Smooth muscle cell (in vitro differentiated cells): ENCODE data around the gene GCAT. TPM values are rescaled to one million over a fixed set of nuclear protein-coding genes. Genes with fewer than 3 reads are reported as not detected.

Experiments
- DNase-seq: peaks from one replicate; lab custom pipeline; 2025; ENCODE audit not compliant: unreplicated experiment; lab: John Stamatoyannopoulos, UW
- H2AFZ ChIP-seq: fragments of 200-600 bp; sonication (generic); 2 replicates; pipeline ENCODE4 v1.6.0; 2016; ENCODE audit warnings: antibody characterized with exemption, low read depth, mild to moderate bottlenecking
- H3F3A ChIP-seq: fragments of 200-600 bp; sonication (generic); 2 replicates; pipeline ENCODE4 v1.6.0; 2017; ENCODE audit warnings: antibody characterized with exemption, low read depth
- H3K27ac ChIP-seq: fragments of 200-600 bp; sonication (generic); 2 replicates; pipeline ENCODE4 v1.5.1; 2016; ENCODE audit warnings: low read depth, mild to moderate bottlenecking
- H3K27me3 ChIP-seq: fragments of 200-600 bp; sonication (generic); 2 replicates; pipeline ENCODE4 v1.6.1; 2016; ENCODE audit warnings: low read depth, mild to moderate bottlenecking
- H3K36me3 ChIP-seq: fragments of 200-600 bp; sonication (generic); 2 replicates; pipeline ENCODE4 v1.5.1; 2016; ENCODE audit warnings: low read depth
- H3K4me1 ChIP-seq: fragments of 200-600 bp; sonication (generic); 2 replicates; pipeline ENCODE4 v1.5.1; 2016; ENCODE audit warnings: low read depth
- H3K4me2 ChIP-seq: fragments of 200-600 bp; sonication (generic); 2 replicates; pipeline ENCODE4 v1.6.0; 2016; ENCODE audit warnings: mild to moderate bottlenecking
- H3K4me3 ChIP-seq: fragments of 200-600 bp; sonication (generic); 2 replicates; pipeline ENCODE4 v1.5.1; 2016; ENCODE audit warnings: mild to moderate bottlenecking
- H3K79me2 ChIP-seq: fragments of 200-600 bp; sonication (generic); 2 replicates; pipeline ENCODE4 v1.6.0; 2016; ENCODE audit warnings: low read depth, mild to moderate bottlenecking
- H3K9ac ChIP-seq: fragments of 200-600 bp; sonication (generic); 2 replicates; pipeline ENCODE4 v1.6.0; 2016; ENCODE audit warnings: low read depth
- H3K9me3 ChIP-seq: fragments of 200-600 bp; sonication (generic); replicated peaks from 2 replicates; pipeline ENCODE4 v1.5.1; 2016; ENCODE audit warnings: low read depth
- H4K20me1 ChIP-seq: fragments of 200-600 bp; sonication (generic); 2 replicates; pipeline ENCODE4 v1.6.0; 2016; ENCODE audit warnings: low read depth
- CTCF ChIP-seq: fragments of 200-600 bp; sonication (generic); IDR thresholded peaks from 2 replicates; pipeline ENCODE4 v1.5.1; 2017; ENCODE audit warnings: borderline replicate concordance, mild to moderate bottlenecking, antibody characterized with exemption; ENCODE audit not compliant: insufficient read depth, poor library complexity, severe bottlenecking
- WGBS: methylation state at CpG from one replicate; pipeline ENCODE4 v1.1.7; 2016; ENCODE audit warnings: low lambda C conversion rate; 5-methylcytosine and 5-hydroxymethylcytosine counted together
- polyA plus RNA-seq: library from polyadenylated mRNA; unstranded; fragments of >200 nt; fragmentation: Nextera tagmentation; extraction: Ambion mirVana; gene quantifications from 2 replicates; pipeline ENCODE4 v1.2.1, GENCODE V29; 2016
- total RNA-seq: library from RNA; depleted of rRNA; stranded (reverse); fragments of >200 nt; gene quantifications from 2 replicates; pipeline ENCODE4 v1.2.3, GENCODE V29; 2014

GCAT gene
- total and polyA plus RNA-seq, 2 experiments from 2014 or later, result 13.5 to 30.6 TPM

- 95% methylated on average over 3 of the region's 3 CpGs for WGBS
- Histone ChIP-seq H3K4me2 (no peak overlapping the region), H3K4me3 (no peak overlapping the region), H3K9ac (no peak overlapping the region), H3K27ac (no peak overlapping the region), H2AFZ (no peak overlapping the region), H3K4me1 (no peaks in the 10 kb centered on the region), H3K9me3 (no peaks in the 10 kb centered on the region), H3K36me3 (peaks cover 7% of the 10 kb centered on the region), H3K79me2 (no peaks in the 10 kb centered on the region), H3K27me3 (no peaks in the 10 kb centered on the region), H3F3A (no peaks in the 10 kb centered on the region), H4K20me1 (peaks cover 87% of the 10 kb centered on the region)
- DNase-seq, result no peak
- no peak for TF ChIP-seq CTCF
Measured at GRCh38 chr22:37760152-37760551, 47.6 kb upstream of the GCAT start.

GRCh38 chr22:37762389-37762836 is 45.3 kb upstream of the GCAT start:
- TF ChIP-seq CTCF, result no peak
- Histone ChIP-seq H3K4me1 (no peaks in the 10 kb centered on the region), H3K4me2 (no peak overlapping the region), H3K36me3 (peaks cover 7% of the 10 kb centered on the region), H3K79me2 (no peaks in the 10 kb centered on the region), H3K9ac (no peak overlapping the region), H3K4me3 (no peak overlapping the region), H3K27ac (no peak overlapping the region), H3F3A (no peaks in the 10 kb centered on the region), H3K9me3 (no peaks in the 10 kb centered on the region), H3K27me3 (no peaks in the 10 kb centered on the region), H4K20me1 (peaks cover 64% of the 10 kb centered on the region), H2AFZ (no peak overlapping the region)
- no peak for DNase-seq
- WGBS, result 77% methylated on average over 9 of the region's 10 CpGs

- no peak for TF ChIP-seq CTCF
- Histone ChIP-seq H3K9me3 (no peaks in the 10 kb centered on the region), H3K4me2 (no peak overlapping the region), H4K20me1 (peaks cover 58% of the 10 kb centered on the region), H3K27ac (no peak overlapping the region), H3K9ac (no peak overlapping the region), H3K27me3 (no peaks in the 10 kb centered on the region), H3K4me3 (no peak overlapping the region), H3K4me1 (no peaks in the 10 kb centered on the region), H2AFZ (no peak overlapping the region), H3K79me2 (no peaks in the 10 kb centered on the region), H3K36me3 (peaks cover 7% of the 10 kb centered on the region), H3F3A (no peaks in the 10 kb centered on the region)
- 97% methylated on average over 9 of the region's 9 CpGs for WGBS
- no peak for DNase-seq
Measured at GRCh38 chr22:37763012-37763411, 44.7 kb upstream of the GCAT start.

- no peaks in the 10 kb centered on the region for H3K4me1 ChIP-seq
- H3K79me2 ChIP-seq, result no peaks in the 10 kb centered on the region
- no peak overlapping the region for H3K4me3 ChIP-seq
- no peak overlapping the region for H3K4me2 ChIP-seq
- H3K9ac ChIP-seq, result no peak overlapping the region
- no peaks in the 10 kb centered on the region for H3K9me3 ChIP-seq
- 96% methylated on average over 16 of the region's 16 CpGs for WGBS
- no peaks in the 10 kb centered on the region for H3F3A ChIP-seq
- no peak overlapping the region for H2AFZ ChIP-seq
- no peak overlapping the region for H3K27ac ChIP-seq
- DNase-seq, result no peak
- H3K27me3 ChIP-seq, result no peaks in the 10 kb centered on the region
- peaks cover 52% of the 10 kb centered on the region for H4K20me1 ChIP-seq
- no peak for TF ChIP-seq CTCF
- H3K36me3 ChIP-seq, result peaks cover 7% of the 10 kb centered on the region
Measured at GRCh38 chr22:37763652-37764051, 44.1 kb upstream of the GCAT start.
